Immature natural killer cell (primary cell): ENCODE data around the gene SNTN. TPM values are rescaled to one million over a fixed set of nuclear protein-coding genes. Genes with fewer than 3 reads are reported as not detected.

Experiments
- DNase-seq, 3 donors: peaks; one replicate each; pipeline ENCODE4 v3.0.0; 2022; ENCODE audit warnings: mixed read lengths in 1 of 3
- H3K27ac Mint-ChIP-seq, 6 donors: one replicate each; pipeline ENCODE4 v1.8.0; 2020; ENCODE audit warnings: mixed read lengths in 6 of 6, mild to moderate bottlenecking in 5 of 6, inconsistent platforms in 4 of 6, moderate library complexity in 3 of 6
- H3K27me3 Mint-ChIP-seq, 3 donors: one replicate each; pipeline ENCODE4 v1.8.0; 2020 to 2021; ENCODE audit warnings: low read depth in 3 of 3, mild to moderate bottlenecking in 3 of 3, mixed read lengths in 3 of 3, moderate library complexity in 3 of 3, inconsistent platforms in 1 of 3
- H3K36me3 Mint-ChIP-seq, 3 donors: one replicate each; pipeline ENCODE4 v1.8.0; 2020; ENCODE audit warnings: mixed read lengths in 3 of 3, inconsistent platforms in 2 of 3, mild to moderate bottlenecking in 2 of 3
- H3K4me1 Mint-ChIP-seq, 2 donors: one replicate each; pipeline ENCODE4 v1.8.0; 2020; ENCODE audit warnings: inconsistent platforms in 2 of 2, mild to moderate bottlenecking in 2 of 2, mixed read lengths in 2 of 2, moderate library complexity in 1 of 2
- H3K4me3 Mint-ChIP-seq, 5 donors: one replicate each; pipeline ENCODE4 v1.8.0; 2020; ENCODE audit warnings: mild to moderate bottlenecking in 5 of 5, mixed read lengths in 5 of 5, inconsistent platforms in 3 of 5, moderate library complexity in 3 of 5
- H3K9me3 Mint-ChIP-seq, 6 donors: one replicate each; pipeline ENCODE4 v1.8.0; 2020; ENCODE audit warnings: mild to moderate bottlenecking in 6 of 6, mixed read lengths in 6 of 6, inconsistent platforms in 4 of 6, moderate library complexity in 3 of 6
- polyA plus RNA-seq, 3 donors: library from polyadenylated mRNA; unstranded; fragments of 300-500 nt; fragmentation: Illumina TruSeq; gene quantifications; one replicate each; pipeline ENCODE4 v1.2.3, GENCODE V29; 2021

SNTN gene
- polyA plus RNA-seq, 3 donors from 2014 or later, result not detected

DNA sequence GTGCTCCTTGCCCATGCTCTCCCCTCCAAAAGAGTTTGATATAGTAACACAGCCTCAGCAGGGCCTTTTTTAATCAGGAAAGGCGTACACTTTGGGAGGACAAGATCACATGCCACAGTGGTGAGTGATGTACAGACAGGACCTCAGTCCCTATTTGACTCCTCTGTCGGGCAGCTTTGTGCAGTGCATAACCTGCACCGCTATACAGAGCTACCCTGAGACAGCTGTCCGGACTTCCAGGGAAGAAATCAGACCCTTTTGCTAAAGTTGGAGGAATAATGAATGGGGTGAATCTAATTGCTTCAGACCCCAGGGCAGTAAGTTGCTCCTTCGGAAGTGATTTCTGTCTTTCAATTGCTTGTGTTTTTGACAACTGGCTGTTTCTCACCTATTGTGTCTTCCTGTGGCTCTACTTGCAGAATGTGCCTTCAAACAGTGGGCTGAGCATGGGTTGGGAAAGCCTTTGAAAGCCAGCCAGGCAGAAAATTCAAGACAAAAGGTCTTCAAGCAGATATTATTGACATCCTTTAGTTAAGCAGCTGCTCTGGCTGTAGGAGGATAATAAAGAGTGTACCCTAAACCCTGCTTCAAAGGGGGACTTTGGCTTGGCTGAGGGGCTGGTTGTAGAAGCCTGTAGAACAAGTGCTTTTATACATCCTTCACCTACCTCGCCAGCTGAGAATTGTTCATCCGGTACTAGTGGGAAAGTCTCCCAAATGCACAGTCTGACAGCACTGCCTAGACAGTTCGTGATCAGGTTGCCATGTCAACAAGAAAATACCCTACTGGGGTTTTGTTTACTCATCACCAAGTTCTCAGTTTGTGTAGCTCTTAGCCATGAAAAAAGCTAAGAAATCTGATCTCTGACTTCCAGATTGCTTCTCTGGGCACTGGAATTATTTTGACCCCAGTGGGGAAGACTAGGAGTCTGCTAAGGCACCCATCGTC, 35.1 kb downstream of the SNTN start:
- H3K27me3 Mint-ChIP-seq, result peaks cover 0 to 2% (median 1%) of the 10 kb centered on the region in 3 donors
- peaks cover 4 to 15% (median 7%) of the 10 kb centered on the region in 6 donors for H3K9me3 Mint-ChIP-seq
- no peak for DNase-seq
- no peak overlapping the region for H3K27ac Mint-ChIP-seq
- no peaks in the 10 kb centered on the region for H3K36me3 Mint-ChIP-seq
- no peaks in the 10 kb centered on the region for H3K4me1 Mint-ChIP-seq
- H3K4me3 Mint-ChIP-seq, result no peak overlapping the region

DNA sequence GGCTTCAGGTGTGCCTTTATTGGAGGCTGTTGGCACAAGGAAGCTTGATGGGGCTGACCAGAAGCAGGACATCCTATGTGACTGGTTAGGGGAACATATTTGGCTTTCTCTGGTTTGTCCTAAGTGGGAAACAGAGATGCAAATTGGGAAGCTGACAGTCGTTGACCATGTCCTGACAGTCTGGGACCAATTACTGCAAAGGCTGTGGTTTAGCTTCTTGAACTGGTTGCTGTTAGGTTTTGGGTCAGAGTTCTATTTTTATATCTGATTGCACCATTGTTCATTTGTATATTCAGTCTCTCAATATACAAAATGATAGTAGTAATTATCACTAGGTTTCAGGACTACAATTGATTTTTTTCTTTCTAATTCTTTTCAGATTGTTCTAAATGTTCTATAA, 36.8 kb downstream of the SNTN start:
- no peak for DNase-seq
- Mint-ChIP-seq H3K36me3 (no peaks in the 10 kb centered on the region), H3K27ac (no peak overlapping the region), H3K4me3 (no peak overlapping the region), H3K4me1 (no peaks in the 10 kb centered on the region), H3K27me3 (peaks cover 0 to 2% (median 1%) of the 10 kb centered on the region in 3 donors), H3K9me3 (peaks cover 4 to 24% (median 12%) of the 10 kb centered on the region in 6 donors)

DNA sequence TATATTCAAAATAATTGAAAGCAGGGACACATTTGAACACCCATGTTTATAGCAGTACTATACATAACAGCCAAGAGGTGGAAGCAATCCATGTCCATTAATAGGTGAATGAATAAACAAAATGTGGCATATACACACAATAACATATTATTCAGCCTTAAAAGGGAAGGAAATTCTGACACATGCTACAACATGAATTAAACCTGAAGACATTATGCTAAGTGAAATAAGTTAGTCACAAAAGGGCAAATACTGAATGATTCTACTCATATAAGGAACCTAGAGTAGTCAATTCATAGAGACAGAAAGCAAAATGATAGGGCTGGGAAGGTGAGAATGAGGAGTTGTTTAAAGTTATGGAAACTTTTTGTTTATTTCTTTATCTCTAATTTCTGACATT, 40.9 kb downstream of the SNTN start:
- DNase-seq, result no peak
- no peaks in the 10 kb centered on the region for H3K4me1 Mint-ChIP-seq
- peaks cover 3 to 33% (median 10%) of the 10 kb centered on the region in 6 donors for H3K9me3 Mint-ChIP-seq
- no peak overlapping the region for H3K4me3 Mint-ChIP-seq
- peaks cover 0 to 4% (median 3%) of the 10 kb centered on the region in 3 donors for H3K27me3 Mint-ChIP-seq
- H3K36me3 Mint-ChIP-seq, result no peaks in the 10 kb centered on the region
- H3K27ac Mint-ChIP-seq, result no peak overlapping the region

DNA sequence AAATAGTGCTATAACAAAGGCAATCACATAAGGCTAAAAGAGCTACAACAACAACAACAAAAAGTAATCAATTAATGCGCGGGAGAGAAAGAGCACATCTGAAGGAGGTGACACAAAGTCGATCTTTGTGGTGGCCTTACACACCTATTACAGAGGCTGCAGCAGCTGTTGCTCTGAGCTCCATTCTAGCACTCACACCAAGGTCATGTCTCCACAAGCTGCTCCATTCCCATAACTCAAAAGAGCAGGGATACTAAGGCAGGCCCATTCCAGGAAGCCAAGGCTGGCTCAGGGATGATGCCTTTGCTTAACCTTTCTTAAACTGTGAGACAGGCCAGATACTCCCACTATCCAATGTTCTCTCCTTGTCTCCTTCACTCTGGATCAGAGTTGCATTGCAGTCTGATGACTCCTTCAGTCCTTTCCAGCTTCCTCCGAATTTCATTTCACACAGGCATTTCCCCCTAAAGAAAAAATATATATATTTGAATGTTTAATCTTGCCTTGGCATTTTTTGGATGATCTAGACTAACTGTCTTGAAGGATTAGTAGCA, 52.7 kb downstream of the SNTN start:
- peaks cover 0 to 2% (median 0%) of the 10 kb centered on the region in 3 donors for H3K27me3 Mint-ChIP-seq
- DNase-seq, result no peak
- no peaks in the 10 kb centered on the region for H3K36me3 Mint-ChIP-seq
- H3K4me3 Mint-ChIP-seq, result no peak overlapping the region
- no peak overlapping the region for H3K27ac Mint-ChIP-seq
- peaks cover 0 to 2% (median under 1%) of the 10 kb centered on the region in 6 donors for H3K9me3 Mint-ChIP-seq
- H3K4me1 Mint-ChIP-seq, result no peaks in the 10 kb centered on the region

DNA sequence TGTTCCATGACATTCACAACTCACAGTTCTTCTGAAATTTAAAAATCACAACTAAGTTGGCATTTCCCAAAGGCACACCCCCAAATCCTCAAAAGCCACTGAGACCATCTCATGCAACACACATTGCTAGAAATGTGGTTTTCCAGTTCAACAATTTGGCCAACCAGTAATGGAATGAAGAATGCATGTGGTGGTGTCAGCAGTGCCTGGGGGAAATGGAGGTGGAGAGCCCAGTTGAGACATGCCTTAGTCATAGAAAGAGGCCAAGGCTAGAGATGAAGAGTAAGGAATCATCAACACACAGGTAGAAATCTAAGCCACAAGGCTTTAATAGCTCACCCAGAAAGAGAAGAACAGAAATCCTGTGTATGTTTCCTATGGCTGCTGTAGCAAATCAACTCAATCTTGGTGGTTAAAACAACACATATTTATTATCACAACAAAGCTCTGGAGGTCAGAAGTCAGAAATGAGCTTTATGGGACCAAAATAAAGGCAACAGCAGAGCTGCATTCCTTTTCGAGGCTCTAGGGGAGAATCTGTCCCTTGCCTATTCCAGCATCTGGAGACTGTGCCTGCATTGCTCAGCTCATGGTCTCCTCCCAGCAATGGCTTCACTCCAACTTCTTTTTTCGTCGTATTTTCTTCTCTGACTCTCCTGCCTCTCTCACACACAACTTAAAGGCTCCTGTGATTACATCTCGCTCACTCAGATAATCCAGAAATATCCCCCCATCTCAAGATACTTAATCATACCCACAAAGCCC, 54.0 kb downstream of the SNTN start:
- no peak for DNase-seq
- Mint-ChIP-seq H3K27ac (no peak overlapping the region), H3K27me3 (peaks cover 0 to 2% (median 0%) of the 10 kb centered on the region in 3 donors), H3K4me1 (no peaks in the 10 kb centered on the region), H3K4me3 (no peak overlapping the region), H3K36me3 (no peaks in the 10 kb centered on the region), H3K9me3 (peaks cover 0 to 2% (median 1%) of the 10 kb centered on the region in 6 donors)

DNA sequence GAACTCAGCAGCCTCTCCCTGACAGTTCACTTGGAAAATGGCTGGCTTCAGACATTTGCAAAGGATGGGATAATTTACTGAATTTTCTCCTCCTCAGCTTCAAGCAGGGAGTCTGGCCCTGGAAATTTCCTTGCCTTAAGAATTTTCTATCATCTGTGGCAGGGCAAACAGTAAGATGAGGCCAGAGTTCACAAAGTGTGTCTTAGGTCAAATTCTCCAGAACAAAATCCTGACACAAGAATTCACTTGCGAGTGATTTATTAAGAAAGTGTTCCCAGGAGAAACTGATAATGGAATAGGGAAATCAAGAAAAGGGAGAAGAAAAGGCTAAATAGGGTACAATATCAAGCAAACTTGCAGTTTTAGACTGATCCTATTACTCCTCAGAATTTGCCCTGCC, 55.3 kb downstream of the SNTN start:
- Mint-ChIP-seq H3K4me1 (no peaks in the 10 kb centered on the region), H3K27me3 (peaks cover 0 to 2% (median 0%) of the 10 kb centered on the region in 3 donors), H3K4me3 (no peak overlapping the region), H3K36me3 (no peaks in the 10 kb centered on the region), H3K27ac (no peak overlapping the region), H3K9me3 (peaks cover 0 to 6% (median 2%) of the 10 kb centered on the region in 6 donors)
- DNase-seq, result no peak

DNA sequence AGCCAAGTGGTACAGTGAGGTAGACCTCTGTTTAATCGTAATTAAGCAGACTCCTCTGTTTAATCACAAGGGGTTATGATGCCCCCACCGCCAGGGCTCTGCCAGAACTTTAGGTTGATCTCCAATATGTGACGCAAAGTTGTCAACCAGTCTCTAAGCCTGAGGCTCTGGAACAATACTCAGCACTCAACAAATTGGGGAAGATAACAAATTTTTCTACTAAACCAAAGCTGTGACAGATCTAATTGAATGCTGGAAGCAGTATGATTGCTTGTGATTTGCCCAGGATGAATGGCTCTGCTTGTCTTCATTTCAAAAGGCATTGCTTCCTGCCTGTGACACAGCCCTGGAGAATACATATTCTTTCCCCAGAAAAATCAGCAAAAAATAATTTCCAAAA, 57.1 kb downstream of the SNTN start:
- H3K27ac Mint-ChIP-seq, result no peak overlapping the region
- no peak for DNase-seq
- peaks cover 0 to 2% (median 0%) of the 10 kb centered on the region in 3 donors for H3K27me3 Mint-ChIP-seq
- H3K4me1 Mint-ChIP-seq, result no peaks in the 10 kb centered on the region
- peaks cover 0 to 6% (median 0%) of the 10 kb centered on the region in 6 donors for H3K9me3 Mint-ChIP-seq
- H3K36me3 Mint-ChIP-seq, result no peaks in the 10 kb centered on the region
- H3K4me3 Mint-ChIP-seq, result no peak overlapping the region

Other genes with a start within 250 kb of the SNTN start
- gene C3orf49, start 166.6 kb downstream of the SNTN start, polyA plus RNA-seq, result not detected
- 100 to 1,000 TPM in 1 of 3 donors, 10 to 100 TPM in 2; 92.0 to 133 (median 98.0) TPM for gene THOC7, start 211.1 kb downstream of the SNTN start, polyA plus RNA-seq
- 10 to 100 TPM in 1 of 3 donors, 1 to 10 TPM in 2; 5.5 to 11.3 (median 6.0) TPM for gene ATXN7, start 211.2 kb downstream of the SNTN start, polyA plus RNA-seq